ENCODE measurements around the gene TMEM143.
A peak's percentile ranks its signal among the peaks of the same experiment; 100 is the strongest.

Gene TMEM143

DNA sequence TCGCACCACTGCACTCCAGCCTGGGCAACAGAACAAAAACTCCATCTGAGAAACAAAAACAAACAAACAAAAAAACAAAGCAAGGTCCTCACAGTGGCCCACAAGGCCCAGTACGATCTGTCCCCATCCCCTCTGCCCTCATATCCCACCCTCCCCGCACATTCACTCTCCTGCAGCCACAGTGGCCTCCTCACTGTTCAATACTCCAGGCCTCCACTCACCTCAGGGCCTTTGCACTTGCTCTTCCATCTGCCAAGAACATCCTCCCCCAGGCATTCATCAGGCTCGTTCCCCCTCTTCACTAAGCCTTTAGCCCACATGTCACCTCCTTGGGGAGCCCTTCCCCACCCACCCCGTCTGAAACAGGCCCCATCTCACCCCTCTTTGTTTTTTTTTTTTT, 4.6 kb downstream of the TMEM143 start:
- no peak for DNase-seq (ENCODE audit: low read depth)
- H3K4me3 ChIP-seq (ENCODE audit: low read depth, low read length): no peak overlapping the region
- TF ChIP-seq, protein P1, sequence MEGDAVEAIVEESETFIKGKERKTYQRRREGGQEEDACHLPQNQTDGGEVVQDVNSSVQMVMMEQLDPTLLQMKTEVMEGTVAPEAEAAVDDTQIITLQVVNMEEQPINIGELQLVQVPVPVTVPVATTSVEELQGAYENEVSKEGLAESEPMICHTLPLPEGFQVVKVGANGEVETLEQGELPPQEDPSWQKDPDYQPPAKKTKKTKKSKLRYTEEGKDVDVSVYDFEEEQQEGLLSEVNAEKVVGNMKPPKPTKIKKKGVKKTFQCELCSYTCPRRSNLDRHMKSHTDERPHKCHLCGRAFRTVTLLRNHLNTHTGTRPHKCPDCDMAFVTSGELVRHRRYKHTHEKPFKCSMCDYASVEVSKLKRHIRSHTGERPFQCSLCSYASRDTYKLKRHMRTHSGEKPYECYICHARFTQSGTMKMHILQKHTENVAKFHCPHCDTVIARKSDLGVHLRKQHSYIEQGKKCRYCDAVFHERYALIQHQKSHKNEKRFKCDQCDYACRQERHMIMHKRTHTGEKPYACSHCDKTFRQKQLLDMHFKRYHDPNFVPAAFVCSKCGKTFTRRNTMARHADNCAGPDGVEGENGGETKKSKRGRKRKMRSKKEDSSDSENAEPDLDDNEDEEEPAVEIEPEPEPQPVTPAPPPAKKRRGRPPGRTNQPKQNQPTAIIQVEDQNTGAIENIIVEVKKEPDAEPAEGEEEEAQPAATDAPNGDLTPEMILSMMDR (IDR thresholded peaks at IDR 0.05; ENCODE audit: insufficient read depth, low read depth, low read length, missing control alignments): no peak

DNA sequence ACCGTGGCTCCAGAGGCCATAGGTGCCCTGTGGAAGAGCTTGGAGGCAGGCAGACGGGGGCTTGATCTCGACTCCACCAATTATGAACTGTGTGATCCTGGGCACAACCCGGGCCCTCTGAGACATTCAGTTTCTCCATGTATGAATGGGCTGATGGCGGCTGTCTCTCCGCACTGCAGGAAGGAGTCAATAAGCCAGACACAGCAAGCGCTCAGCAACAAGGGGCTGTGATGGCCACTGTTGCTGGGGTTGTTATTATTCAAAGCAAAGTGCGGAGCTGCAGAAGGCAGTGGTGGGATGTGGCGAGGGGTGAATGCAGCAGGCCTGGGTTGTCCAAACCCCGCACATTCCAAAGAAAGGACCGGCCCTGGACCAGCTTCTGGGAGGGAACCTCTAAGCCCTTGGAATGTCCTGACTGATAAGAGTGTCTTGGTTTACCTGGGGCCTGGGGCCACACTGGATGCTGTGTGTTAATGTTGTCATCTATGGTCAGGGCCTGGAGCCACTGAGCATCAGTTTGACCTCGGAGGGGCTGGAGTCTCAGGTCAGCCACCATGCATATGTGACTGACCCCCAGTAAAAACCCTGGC, 8.3 kb downstream of the TMEM143 start:
- no peak for DNase-seq (ENCODE audit: low read depth)
- H3K4me3 ChIP-seq (ENCODE audit: low read depth, low read length): no peak overlapping the region
- TF ChIP-seq, protein P1 (IDR thresholded peaks at IDR 0.05; ENCODE audit: insufficient read depth, low read depth, low read length, missing control alignments): no peak

DNA sequence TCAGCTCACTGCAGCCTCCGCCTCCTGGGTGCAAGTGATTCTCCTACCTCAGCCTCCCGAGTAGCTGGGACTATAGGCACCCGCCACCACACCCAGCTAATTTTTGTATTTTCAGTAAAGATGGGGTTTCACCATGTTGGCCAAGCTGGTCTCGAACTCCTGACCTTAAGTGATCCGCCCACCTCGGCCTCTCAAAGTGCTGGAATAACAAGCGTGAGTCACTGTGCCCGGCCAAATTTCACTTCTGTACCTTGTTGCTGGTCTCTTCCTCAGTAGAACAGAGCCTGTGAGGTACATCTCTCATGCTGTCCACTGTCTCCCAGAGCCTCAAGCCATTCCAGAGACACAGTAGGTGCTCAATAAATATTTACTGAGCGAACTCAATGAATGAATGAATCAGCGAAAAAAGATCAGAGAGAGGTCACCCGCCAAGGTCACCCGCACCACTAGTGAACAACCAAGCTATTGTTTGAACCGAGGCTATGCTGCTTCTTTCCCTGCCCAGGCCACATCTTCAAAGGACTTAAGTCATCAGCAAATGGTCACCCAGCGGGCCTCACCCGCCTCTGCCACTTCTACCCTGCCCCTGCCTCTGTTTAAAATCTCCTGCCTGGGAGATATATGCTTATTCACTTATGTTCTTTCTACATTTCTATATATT, 9.3 kb downstream of the TMEM143 start:
- no peak overlapping the region for H3K4me3 ChIP-seq (ENCODE audit: low read depth, low read length)
- TF ChIP-seq, protein P1 (IDR thresholded peaks at IDR 0.05; ENCODE audit: insufficient read depth, low read depth, low read length, missing control alignments): no peak
- DNase-seq (ENCODE audit: low read depth): no peak

DNA sequence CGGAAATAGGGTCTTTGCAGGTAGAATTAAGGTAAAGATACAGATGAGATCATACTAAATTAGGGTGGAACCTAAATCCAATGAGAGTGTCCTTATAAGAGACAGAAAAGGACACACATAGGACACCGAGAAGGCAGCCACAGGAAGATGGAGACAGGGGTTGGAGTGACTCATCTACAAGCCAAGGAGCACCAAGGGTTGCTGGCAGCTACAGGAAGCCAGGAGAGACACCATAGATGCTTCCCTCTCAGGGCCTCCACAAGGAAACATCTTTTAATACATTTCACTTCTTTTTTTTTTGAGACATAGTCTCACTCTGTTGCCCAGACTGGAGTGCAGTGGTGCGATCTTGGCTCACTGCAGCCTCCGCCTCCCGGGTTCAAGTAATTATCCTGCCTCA, 10.1 kb downstream of the TMEM143 start:
- no peak for DNase-seq (ENCODE audit: low read depth)
- TF ChIP-seq, protein P1 (IDR thresholded peaks at IDR 0.05; ENCODE audit: insufficient read depth, low read depth, low read length, missing control alignments): no peak
- H3K4me3 ChIP-seq (ENCODE audit: low read depth, low read length): no peak overlapping the region

DNA sequence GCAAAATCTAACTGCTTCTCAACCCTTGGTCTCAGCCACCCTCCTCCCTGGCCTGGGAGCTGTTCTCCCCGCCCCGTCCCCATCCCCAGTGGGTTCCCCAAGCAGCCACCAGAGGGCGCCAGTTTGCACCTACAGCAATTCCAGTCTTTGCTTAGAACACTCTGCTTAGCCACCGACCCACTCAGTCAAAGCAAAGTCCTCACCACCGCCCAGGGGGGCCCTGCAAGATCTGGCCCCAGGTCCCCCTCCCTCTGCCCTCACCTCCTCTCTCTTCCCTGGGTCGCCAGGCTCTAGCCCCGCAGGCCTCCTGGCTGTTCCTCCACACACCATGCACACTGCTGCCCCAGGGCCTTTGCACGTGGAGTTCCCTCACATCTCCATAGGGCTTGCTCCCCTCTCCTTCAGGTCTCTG, 12.4 kb downstream of the TMEM143 start:
- TF ChIP-seq, protein P1 (IDR thresholded peaks at IDR 0.05; ENCODE audit: insufficient read depth, low read depth, low read length, missing control alignments): peak; percentile 88
- peak; percentile 80 for DNase-seq (ENCODE audit: low read depth)
- H3K4me3 ChIP-seq (ENCODE audit: low read depth, low read length): no peak overlapping the region

DNA sequence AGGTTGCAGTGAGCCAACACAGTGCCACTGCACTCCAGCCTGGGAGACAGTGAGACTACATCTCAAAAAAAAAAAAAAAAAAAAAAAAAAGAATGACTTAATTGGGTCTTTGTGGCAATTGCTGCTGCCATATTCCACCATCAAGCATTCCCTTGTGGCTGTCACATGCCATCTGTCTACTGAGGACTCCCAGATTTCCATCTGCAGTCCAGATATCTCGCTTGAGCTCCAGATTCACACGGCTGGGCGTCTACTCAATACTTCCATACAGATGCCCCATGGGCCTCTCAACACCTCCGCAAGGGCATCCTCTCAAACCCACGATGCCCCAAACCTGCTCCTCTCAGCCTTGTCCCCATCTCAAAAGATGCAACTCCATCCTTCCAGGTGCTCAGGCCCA, 12.9 kb downstream of the TMEM143 start:
- TF ChIP-seq, protein P1 (IDR thresholded peaks at IDR 0.05; ENCODE audit: insufficient read depth, low read depth, low read length, missing control alignments): no peak
- DNase-seq (ENCODE audit: low read depth): no peak
- no peak overlapping the region for H3K4me3 ChIP-seq (ENCODE audit: low read depth, low read length)

DNA sequence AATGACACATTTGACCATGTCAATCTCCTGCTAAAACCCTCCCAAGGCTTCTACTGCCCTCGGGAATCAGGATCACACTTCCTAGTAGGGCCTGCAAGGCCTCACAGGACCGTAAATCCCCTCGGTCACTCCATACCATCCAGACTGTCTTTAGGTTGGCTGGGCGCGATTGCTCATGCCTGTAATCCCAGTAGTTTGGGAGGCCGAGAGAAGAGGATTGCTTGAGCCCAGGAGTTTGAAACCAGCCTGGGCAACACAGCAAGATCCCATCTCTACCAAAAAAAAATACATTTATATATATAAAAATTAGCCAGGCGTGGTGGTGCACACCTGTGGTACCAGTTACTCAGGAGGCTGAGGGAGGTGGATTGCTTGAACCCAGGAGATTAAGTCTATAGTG, 15.0 kb downstream of the TMEM143 start:
- TF ChIP-seq, protein P1 (IDR thresholded peaks at IDR 0.05; ENCODE audit: insufficient read depth, low read depth, low read length, missing control alignments): no peak
- DNase-seq (ENCODE audit: low read depth): no peak
- H3K4me3 ChIP-seq (ENCODE audit: low read depth, low read length): no peak overlapping the region

Data from GM12865 (cell line).